Measurements from ENCODE around the gene SLC12A6. TPM values are rescaled to one million over a fixed set of nuclear protein-coding genes. Genes with fewer than 3 reads are reported as not detected.
A peak's percentile ranks its signal among the peaks of the same experiment; 100 is the strongest.

Gene SLC12A6
- total and polyA plus RNA-seq, 2 of the 13 experiments (the other 11 are each of a cell fraction or from before 2014, with no cell fraction given), result 15.2 to 30.1 TPM

GRCh38 chr15:34342737-34343575 lies 5.4 kb upstream of the SLC12A6 start, which contains the start of the genes NOP10 and NUTM1 (continued):
- TF ChIP-seq ETS1 (CRISPR knock-in tag; IDR thresholded peaks at IDR 0.05) (no peak), PHF20 (CRISPR knock-in tag; IDR thresholded peaks at IDR 0.05) (peak; percentile 93), ZMYM4 (CRISPR knock-in tag; IDR thresholded peaks at IDR 0.05) (peak; percentile 91), CEBPB (IDR thresholded peaks at IDR 0.05; ENCODE audit: borderline replicate concordance, low read depth, low read length) (no peak), KLF16 (CRISPR knock-in tag; IDR thresholded peaks at IDR 0.05) (no peak), ZNF580 (CRISPR knock-in tag; IDR thresholded peaks at IDR 0.05; ENCODE audit: borderline replicate concordance, low read depth) (peak; percentile 55; the same call in 1 of the 2 replicates), RELA (CRISPR knock-in tag; IDR thresholded peaks at IDR 0.05) (no peak), ZNF124 (CRISPR knock-in tag; IDR thresholded peaks at IDR 0.05) (no peak), AKAP8 (CRISPR knock-in tag; IDR thresholded peaks at IDR 0.05) (no peak), ZNF550 (CRISPR knock-in tag; IDR thresholded peaks at IDR 0.05; ENCODE audit: borderline replicate concordance) (no peak), ESRRA (CRISPR knock-in tag; IDR thresholded peaks at IDR 0.05; ENCODE audit: low read depth) (no peak), SIN3B (IDR thresholded peaks at IDR 0.05; ENCODE audit: low read length) (0 out of 2 replicates have a peak, but pooled peaks have one; percentile 54), JUN (CRISPR knock-in tag; IDR thresholded peaks at IDR 0.05) (no peak), FOXA1 (IDR thresholded peaks at IDR 0.05) (no peak), FOXA1 (CRISPR knock-in tag; IDR thresholded peaks at IDR 0.05) (no peak), NR2C2 (CRISPR knock-in tag; IDR thresholded peaks at IDR 0.05; ENCODE audit: borderline replicate concordance) (peak; percentile 85), ARID3A (IDR thresholded peaks at IDR 0.05; ENCODE audit: low read depth, low read length) (peak; percentile 66), ARNT2 (CRISPR knock-in tag; IDR thresholded peaks at IDR 0.05; ENCODE audit: low read depth) (0 out of 2 replicates have a peak, but pooled peaks have one; percentile 50), HMG20B (CRISPR knock-in tag; conservative IDR thresholded peaks at IDR 0.05) (no peak), ZFP36L2 (CRISPR knock-in tag; IDR thresholded peaks at IDR 0.05) (no peak), ZNF484 (CRISPR knock-in tag; IDR thresholded peaks at IDR 0.05; ENCODE audit: borderline replicate concordance, low read depth) (no peak), ARID2 (CRISPR knock-in tag; IDR thresholded peaks at IDR 0.05; ENCODE audit: borderline replicate concordance) (peak; percentile 34; the same call in 1 of the 2 replicates), ZNF205 (CRISPR knock-in tag; IDR thresholded peaks at IDR 0.05) (no peak), MYC (CRISPR knock-in tag; IDR thresholded peaks at IDR 0.05; ENCODE audit: borderline replicate concordance) (peak; percentile 96), ZNF263 (CRISPR knock-in tag; IDR thresholded peaks at IDR 0.05) (no peak), ZNF510 (CRISPR knock-in tag; IDR thresholded peaks at IDR 0.05; ENCODE audit: low read depth) (peak; percentile 83; the same call in 1 of the 2 replicates), SMAD9 (CRISPR knock-in tag; IDR thresholded peaks at IDR 0.05) (no peak), EZH2 (conservative IDR thresholded peaks at IDR 0.05; ENCODE audit: low read depth, low read length) (no peak)

Data from HepG2 (cell line).